ENCODE measurements around the gene CDK5RAP2. TPM values are rescaled to one million over a fixed set of nuclear protein-coding genes. Genes with fewer than 3 reads are reported as not detected.

The CDK5RAP2 gene
- total RNA-seq (ENCODE audit: low replicate concordance): 28.3 and 29.5 TPM in 2 replicates

GRCh38 chr9:120580051-120580896, at the start of gene CDK5RAP2:
CDK5RAP2 (minus strand) TSS chr9:120580167; CDS start chr9:120579978, 189 bp downstream.

Other genes with a start within 250 kb of the CDK5RAP2 start
- gene MEGF9, start 134.3 kb upstream of the CDK5RAP2 start, total RNA-seq (ENCODE audit: low replicate concordance): 4.1 and 6.8 TPM in 2 replicates
- 18.6 and 20.7 TPM in 2 replicates for gene FBXW2, start 213.2 kb upstream of the CDK5RAP2 start, total RNA-seq (ENCODE audit: low replicate concordance)

Measured in smooth muscle cell of the coronary artery (primary cell).